ENCODE data around the gene ATG16L1.

ATG16L1 gene

GRCh38 chr2:233338046-233338445, 86.6 kb downstream of the ATG16L1 start:
- Histone ChIP-seq H3K27me3 (ENCODE audit: insufficient read depth, low read depth) (no peaks in the 10 kb centered on the region), H4K20me1 (ENCODE audit: insufficient read depth) (no peaks in the 10 kb centered on the region), H3K79me2 (ENCODE audit: insufficient read depth, low read depth) (no peaks in the 10 kb centered on the region), H3K4me1 (ENCODE audit: low read depth, poor library complexity, severe bottlenecking) (no peaks in the 10 kb centered on the region), H3K27ac (no peak overlapping the region), H3K4me2 (no peak overlapping the region), H3K36me3 (ENCODE audit: insufficient read depth) (no peaks in the 10 kb centered on the region), H3K4me3 (IDR thresholded peaks at IDR 0.05; ENCODE audit: insufficient read depth, low read depth, low read length) (no peak overlapping the region), H2AFZ (ENCODE audit: low read depth) (no peak overlapping the region), H3K9ac (no peak overlapping the region)
- TF ChIP-seq CTCF (conservative IDR thresholded peaks at IDR 0.05; ENCODE audit: low read depth, low read length) = no peak

GRCh38 chr2:233338812-233339368, 87.4 kb downstream of the ATG16L1 start:
- no peak for TF ChIP-seq CTCF (conservative IDR thresholded peaks at IDR 0.05; ENCODE audit: low read depth, low read length)
- Histone ChIP-seq H4K20me1 (ENCODE audit: insufficient read depth) (no peaks in the 10 kb centered on the region), H3K4me3 (IDR thresholded peaks at IDR 0.05; ENCODE audit: insufficient read depth, low read depth, low read length) (no peak overlapping the region), H3K27ac (no peak overlapping the region), H3K4me1 (ENCODE audit: low read depth, poor library complexity, severe bottlenecking) (no peaks in the 10 kb centered on the region), H3K9ac (no peak overlapping the region), H2AFZ (ENCODE audit: low read depth) (no peak overlapping the region), H3K79me2 (ENCODE audit: insufficient read depth, low read depth) (no peaks in the 10 kb centered on the region), H3K4me2 (no peak overlapping the region), H3K36me3 (ENCODE audit: insufficient read depth) (no peaks in the 10 kb centered on the region), H3K27me3 (ENCODE audit: insufficient read depth, low read depth) (no peaks in the 10 kb centered on the region)

DNA sequence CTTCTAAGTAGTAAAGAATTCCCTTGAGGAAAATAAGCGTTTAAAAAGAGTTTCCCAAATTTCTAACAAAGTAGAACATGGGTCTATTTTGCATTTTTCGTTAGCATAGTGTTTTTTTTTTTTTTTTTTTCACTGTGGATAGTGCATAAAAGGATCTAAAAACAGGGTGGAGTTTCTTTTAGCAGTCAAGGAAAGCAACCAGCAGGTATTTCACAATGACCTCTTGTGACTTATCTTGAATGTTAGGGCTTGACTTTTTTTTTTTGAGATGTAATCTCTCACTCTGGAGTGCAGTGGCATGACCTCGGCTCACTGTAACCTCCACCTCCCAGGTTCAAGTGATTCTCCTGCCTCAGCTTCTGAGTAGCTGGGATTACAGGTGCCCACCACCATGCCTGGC, 88.0 kb downstream of the ATG16L1 start:
- TF ChIP-seq CTCF (conservative IDR thresholded peaks at IDR 0.05; ENCODE audit: low read depth, low read length) = no peak
- Histone ChIP-seq H3K4me1 (ENCODE audit: low read depth, poor library complexity, severe bottlenecking) (no peaks in the 10 kb centered on the region), H3K4me2 (no peak overlapping the region)

GRCh38 chr2:233341296-233341695, 89.8 kb downstream of the ATG16L1 start:
- TF ChIP-seq CTCF (conservative IDR thresholded peaks at IDR 0.05; ENCODE audit: low read depth, low read length) = no peak
- Histone ChIP-seq H3K4me3 (IDR thresholded peaks at IDR 0.05; ENCODE audit: insufficient read depth, low read depth, low read length) (no peak overlapping the region), H3K79me2 (ENCODE audit: insufficient read depth, low read depth) (no peaks in the 10 kb centered on the region), H3K27me3 (ENCODE audit: insufficient read depth, low read depth) (no peaks in the 10 kb centered on the region), H2AFZ (ENCODE audit: low read depth) (no peak overlapping the region), H3K9ac (no peak overlapping the region), H3K27ac (no peak overlapping the region), H3K4me2 (no peak overlapping the region), H4K20me1 (ENCODE audit: insufficient read depth) (no peaks in the 10 kb centered on the region), H3K36me3 (ENCODE audit: insufficient read depth) (no peaks in the 10 kb centered on the region), H3K4me1 (ENCODE audit: low read depth, poor library complexity, severe bottlenecking) (no peaks in the 10 kb centered on the region)

More for the DNA sequence above, 88.0 kb downstream of the ATG16L1 start:
- H2AFZ ChIP-seq (ENCODE audit: low read depth) = no peak overlapping the region
- H3K79me2 ChIP-seq (ENCODE audit: insufficient read depth, low read depth) = no peaks in the 10 kb centered on the region
- H3K36me3 ChIP-seq (ENCODE audit: insufficient read depth) = no peaks in the 10 kb centered on the region
- H3K27ac ChIP-seq = no peak overlapping the region
- H3K9ac ChIP-seq = no peak overlapping the region
- H3K4me3 ChIP-seq (IDR thresholded peaks at IDR 0.05; ENCODE audit: insufficient read depth, low read depth, low read length) = no peak overlapping the region
- no peaks in the 10 kb centered on the region for H4K20me1 ChIP-seq (ENCODE audit: insufficient read depth)
- no peaks in the 10 kb centered on the region for H3K27me3 ChIP-seq (ENCODE audit: insufficient read depth, low read depth)

Measured in KMS-11 (cell line).